GM19395 (cell line): ENCODE data around the gene CAPN10.
"Not testable (repeated sequence)": the region's sequence is repeated elsewhere in the genome, so short reads cannot be mapped to it uniquely, and the experiment has no call there.

Experiments
- ATAC-seq: cut with Tn5 transposase; IDR thresholded peaks from one replicate; pipeline ENCODE4 v1.9.1; 2021; ENCODE audit warnings: mild to moderate bottlenecking, moderate library complexity; ENCODE audit not compliant: unreplicated experiment

CAPN10 gene

DNA sequence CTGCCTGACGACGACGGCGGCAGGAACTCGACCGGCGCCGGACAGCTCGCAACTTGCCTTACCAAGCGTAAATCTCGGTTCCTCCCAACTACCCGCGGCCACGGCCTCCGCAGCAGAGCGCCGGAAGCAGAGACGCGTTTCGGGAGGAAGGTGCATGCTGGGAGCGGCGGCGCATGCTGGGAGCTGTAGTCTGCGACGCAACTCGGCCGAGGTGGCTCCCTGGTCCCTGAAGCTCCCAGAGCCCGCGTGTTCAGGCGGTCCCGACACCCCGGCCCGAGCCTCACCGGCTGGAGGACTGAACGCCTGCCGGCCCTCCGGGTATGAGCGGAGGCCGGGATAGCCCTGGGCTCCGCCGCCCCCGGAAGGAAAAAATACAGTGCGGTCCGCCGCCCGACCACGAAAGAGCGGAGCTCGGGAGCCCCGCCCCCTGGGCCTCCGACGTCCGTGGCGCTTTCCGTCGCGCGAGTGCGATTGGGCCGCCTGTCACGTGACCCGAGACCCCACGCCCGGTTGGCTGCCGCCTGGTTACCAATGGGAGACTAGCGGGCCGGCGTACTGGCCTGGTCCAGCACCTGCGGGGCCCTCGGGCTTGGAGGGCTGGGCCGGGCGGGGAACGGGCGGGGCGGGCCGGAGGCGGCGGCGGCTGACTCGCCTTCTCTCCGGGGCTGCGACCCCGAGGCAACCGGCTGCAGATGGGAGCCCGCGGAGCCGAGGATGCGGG is at the start of gene CAPN10:
Gene CAPN10 (plus strand): TSS at position 537 of the 721 bp plus-strand sequence. CDS start 178 bp downstream, at position 715.
- peak; percentile 62 for ATAC-seq

- ATAC-seq: no peak
Observed at GRCh38 chr2:240538031-240538780, 48.3 kb upstream of the CAPN10 start.

- not testable (repeated sequence) for ATAC-seq
Observed at GRCh38 chr2:240539101-240539500, 47.4 kb upstream of the CAPN10 start.

DNA sequence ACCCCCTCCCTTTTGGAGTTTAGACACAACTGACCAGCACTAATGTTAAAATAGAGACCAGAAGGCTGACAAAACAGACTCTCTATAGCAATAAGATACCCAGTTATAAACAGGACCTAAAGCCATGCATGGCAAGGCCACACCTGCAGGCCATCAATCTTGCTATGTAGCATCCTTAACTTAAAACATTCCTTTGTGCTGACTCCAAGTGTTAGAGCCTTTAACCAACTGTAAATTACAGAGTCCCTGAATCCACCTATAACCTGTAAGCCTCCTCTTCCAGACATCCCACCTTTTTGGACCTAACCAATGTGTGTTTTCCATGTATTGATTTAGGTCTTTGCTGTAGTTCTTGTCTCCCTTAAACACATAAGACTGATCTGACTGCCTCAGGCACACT is 46.6 kb upstream of the CAPN10 start:
- ATAC-seq: no peak

DNA sequence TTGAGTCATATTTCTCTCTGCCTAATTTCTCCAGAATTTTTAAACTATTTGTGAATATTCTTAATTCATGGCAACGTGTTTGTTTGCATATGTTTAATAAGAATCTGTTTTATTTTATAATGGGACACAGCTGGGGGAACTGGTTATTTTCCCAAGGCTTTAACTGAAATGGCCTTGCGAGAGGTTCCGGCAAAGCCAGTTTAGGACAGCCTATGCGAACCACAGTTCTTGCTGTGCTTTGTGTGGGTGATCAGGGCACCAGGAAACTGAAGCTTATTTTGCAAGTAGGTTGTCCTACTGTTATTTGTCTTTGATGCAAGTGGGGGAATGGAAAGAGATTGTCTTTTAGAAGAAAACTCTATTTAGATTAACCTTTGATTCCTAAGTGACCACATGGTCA is 35.2 kb upstream of the CAPN10 start:
- ATAC-seq: no peak

- ATAC-seq: no peak
Observed at GRCh38 chr2:240551811-240552210, 34.7 kb upstream of the CAPN10 start.

DNA sequence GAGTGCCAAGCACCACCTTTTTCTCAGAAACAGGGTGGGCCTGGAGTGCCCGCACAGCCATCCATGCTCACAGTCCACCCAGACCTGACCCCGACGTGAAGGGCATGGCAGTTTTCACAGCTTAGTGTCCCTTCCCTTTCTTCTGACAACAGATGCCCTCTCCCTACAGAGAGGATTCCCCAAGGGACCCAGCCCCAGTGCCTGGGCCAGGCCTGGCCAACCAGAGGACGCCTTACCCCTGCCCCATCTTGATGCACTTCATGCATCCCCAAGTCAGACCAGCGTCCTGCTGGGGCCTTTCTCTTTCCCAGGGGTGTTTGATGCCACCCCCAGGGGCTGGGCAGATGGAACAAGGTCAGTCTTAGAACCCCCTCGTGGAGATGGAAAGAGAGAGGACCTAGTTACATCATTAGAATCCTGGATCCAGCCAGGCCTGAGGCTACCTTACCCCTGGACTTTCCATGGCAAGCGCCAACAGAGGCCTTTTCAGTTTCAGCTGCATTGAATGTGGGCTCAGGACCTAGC is 32.5 kb upstream of the CAPN10 start:
- no peak for ATAC-seq

- ATAC-seq: no peak
Observed at GRCh38 chr2:240554767-240555493, 31.6 kb upstream of the CAPN10 start.

GRCh38 chr2:240555541-240556250 is 30.8 kb upstream of the CAPN10 start:
- no peak for ATAC-seq

DNA sequence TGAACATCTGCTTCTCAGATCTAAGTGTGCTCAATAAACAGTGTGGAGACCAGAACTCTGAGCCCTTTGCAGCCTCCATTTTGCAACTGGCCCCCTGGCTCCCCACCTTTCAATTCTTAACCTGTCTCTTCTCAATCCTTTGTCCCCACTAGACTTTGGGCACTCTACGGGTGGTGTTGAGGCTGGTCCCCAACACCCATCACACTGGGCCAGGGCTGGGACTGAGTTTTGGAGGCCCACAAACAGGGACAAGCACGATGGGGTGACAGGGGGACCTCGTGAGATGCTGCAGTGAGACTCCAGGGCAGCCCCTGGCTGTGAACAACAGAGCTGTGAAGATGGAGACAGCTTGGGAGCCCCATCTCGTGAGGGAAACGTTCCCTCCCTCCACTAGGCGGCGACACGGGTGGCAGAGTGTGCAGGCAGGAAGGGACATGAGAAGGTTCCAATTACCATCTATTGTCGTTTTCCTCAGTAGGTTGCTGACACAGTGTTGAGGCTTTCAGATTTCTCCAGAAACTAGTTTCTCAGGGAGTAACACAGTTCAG is 29.9 kb upstream of the CAPN10 start:
- no peak for ATAC-seq

GRCh38 chr2:240557101-240557751 is 29.3 kb upstream of the CAPN10 start:
- ATAC-seq: no peak

GRCh38 chr2:240557808-240558207 is 28.7 kb upstream of the CAPN10 start, which contains the start of gene ANKMY1:
TSS of gene ANKMY1 (minus strand) at chr2:240557988. CDS start at chr2:240557335, 653 bp downstream.
- no peak for ATAC-seq

DNA sequence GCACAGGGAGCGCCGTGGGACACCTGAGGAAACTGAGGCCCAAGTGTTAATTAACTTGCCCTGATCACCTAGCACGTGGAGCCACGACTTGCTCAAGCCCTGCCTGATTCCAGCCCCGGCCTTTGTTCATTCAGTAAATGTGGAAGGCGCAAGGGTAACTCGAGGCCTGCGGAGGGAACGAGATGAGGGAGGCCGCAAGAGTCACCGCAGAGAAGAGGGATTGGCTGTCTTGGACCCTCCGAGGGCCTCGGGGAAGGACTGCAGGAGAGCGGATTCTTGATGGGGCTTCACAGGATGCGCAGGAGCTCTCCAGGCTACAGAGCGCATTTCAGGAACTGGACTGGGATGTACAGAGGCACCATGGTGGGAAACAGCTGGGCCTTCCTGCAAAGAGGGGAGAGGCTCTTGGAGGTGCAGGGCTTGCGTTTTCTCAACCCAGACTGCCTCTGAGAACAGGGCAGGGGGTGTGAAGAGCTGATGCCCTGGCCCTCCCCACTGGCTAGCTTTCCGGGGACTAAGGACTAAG is 28.2 kb upstream of the CAPN10 start:
- no peak for ATAC-seq

- no peak for ATAC-seq
Observed at GRCh38 chr2:240559286-240559685, 27.2 kb upstream of the CAPN10 start.

DNA sequence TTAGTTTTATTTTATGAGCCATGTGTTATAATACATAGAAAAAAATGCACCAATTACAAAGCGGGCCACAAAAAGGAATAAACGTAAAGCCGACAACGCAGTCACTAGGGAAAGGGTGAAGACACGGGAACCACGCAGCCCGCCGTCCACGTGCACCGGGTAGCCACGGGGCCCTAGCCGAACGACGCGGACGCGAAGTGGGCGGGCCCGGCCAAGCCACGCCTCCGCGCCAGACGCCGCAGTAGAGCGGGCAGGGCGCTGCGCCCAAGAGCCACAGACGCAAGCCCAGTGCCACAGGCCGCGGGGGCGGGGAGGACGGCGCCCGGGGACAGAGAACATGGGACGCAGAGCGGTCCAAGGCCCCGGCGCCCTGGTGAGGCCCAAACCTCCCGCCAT is 26.5 kb upstream of the CAPN10 start, which contains the start of gene DUSP28:
Gene DUSP28 (plus strand): TSS at position 274 of the 396 bp plus-strand sequence. CDS start 328 bp downstream, outside the sequence.
- peak; percentile 50 for ATAC-seq

DNA sequence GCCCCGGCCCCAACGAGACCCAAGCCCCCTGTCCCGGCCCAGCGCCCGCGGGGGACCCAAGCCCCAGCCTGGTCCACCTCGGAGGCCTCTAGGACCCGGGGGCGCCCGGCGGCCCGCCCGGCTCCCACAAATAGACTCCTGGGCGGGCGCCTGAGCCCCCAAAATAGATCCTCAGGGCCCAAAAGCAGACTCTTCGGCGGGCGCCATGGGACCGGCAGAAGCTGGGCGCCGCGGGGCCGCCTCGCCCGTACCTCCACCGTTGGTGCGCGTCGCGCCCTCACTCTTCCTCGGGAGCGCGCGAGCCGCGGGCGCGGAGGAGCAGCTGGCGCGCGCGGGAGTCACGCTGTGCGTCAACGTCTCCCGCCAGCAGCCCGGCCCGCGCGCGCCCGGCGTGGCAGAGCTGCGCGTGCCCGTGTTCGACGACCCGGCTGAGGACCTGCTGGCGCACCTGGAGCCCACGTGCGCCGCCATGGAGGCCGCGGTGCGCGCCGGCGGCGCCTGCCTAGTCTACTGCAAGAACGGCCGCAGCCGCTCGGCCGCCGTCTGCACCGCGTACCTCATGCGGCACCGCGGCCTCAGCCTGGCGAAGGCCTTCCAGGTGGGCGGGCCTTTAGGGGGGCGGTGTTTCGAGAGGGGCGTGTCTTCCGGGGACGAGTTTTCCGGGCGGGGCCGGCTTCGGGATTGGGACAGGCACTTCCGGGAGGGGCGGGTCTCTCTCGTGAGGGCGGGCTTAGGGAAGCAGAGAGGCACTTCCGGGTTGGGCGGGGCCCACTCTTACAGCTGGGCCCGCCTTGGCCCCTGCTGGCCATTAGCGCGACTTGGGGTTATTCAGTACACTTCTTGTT is 25.8 kb upstream of the CAPN10 start:
- ATAC-seq: peak; percentile 61

DNA sequence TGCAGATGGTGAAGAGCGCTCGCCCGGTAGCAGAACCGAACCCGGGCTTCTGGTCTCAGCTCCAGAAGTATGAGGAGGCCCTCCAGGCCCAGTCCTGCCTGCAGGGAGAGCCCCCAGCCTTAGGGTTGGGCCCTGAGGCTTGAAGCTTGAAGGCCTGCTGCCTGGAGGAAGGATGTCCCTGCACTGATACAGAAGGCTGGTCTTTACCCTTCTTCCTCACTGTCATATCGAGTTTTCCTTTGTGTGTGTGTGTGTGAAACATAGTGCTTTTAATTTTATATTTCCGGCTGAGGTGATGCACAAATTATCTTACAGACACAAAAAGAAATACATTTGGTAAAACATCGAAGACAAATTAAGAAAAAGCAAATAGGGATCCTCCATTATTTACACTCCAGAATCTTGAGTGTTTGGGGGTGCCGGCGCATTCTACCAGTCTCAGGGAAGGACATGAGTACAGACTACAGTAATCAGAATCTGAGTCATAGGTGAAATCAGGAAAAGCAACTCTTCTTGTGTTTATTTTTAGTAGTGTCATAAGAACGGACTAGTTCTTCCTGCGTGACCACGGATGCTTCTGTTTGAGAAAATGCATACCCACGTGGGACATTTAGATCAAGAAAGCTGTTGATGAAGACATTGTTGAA is 25.1 kb upstream of the CAPN10 start:
- ATAC-seq: peak; percentile 19

GRCh38 chr2:240563231-240563630 is 23.3 kb upstream of the CAPN10 start:
- not testable (repeated sequence) for ATAC-seq
